Motor neuron (in vitro differentiated cells): ENCODE results near the gene COTL1. TPM values are rescaled to one million over a fixed set of nuclear protein-coding genes. Genes with fewer than 3 reads are reported as not detected.

Experiments used
- ATAC-seq, 8 experiments: fragments of 200-7000 bp; cut with Tn5 transposase; replicated peaks in 6 of 8; 2 replicates each; pipeline ENCODE4 v1.8.0; 2021; ENCODE audit warnings: mild to moderate bottlenecking in 8 of 8, moderate library complexity in 8 of 8
- H3K27ac ChIP-seq, 2 donors: fragments of 250-450 bp; sonication (Bioruptor Pico); 2 replicates each; pipeline ENCODE4 v1.9.0; 2021; ENCODE audit warnings: antibody characterized with exemption in 2 of 2, mild to moderate bottlenecking in 2 of 2, moderate library complexity in 1 of 2
- H3K4me1 ChIP-seq, 2 donors: fragments of 250-450 bp; sonication (Bioruptor Pico); replicated peaks in 1 of 2; 2 replicates each; pipeline ENCODE4 v1.6.1; 2021; ENCODE audit warnings: antibody characterized with exemption in 2 of 2, mild to moderate bottlenecking in 2 of 2, moderate library complexity in 1 of 2
- H3K4me3 ChIP-seq, 5 donors: fragments of 250-450 bp; sonication (Bioruptor Pico); 2 replicates each; pipeline ENCODE4 v1.9.0; 2021; ENCODE audit warnings: antibody characterized with exemption in 5 of 5, mild to moderate bottlenecking in 5 of 5, moderate library complexity in 4 of 5
- WGBS, 10 experiments: fragments of 450-650 bp; shearing (Covaris generic); methylation state at CpG; one replicate each; pipeline ENCODE4 v1.0.0; 2022; 5-methylcytosine and 5-hydroxymethylcytosine counted together
- in situ Hi-C, 9 experiments: fragments of 400-800 bp; cut with MboI; loops; one replicate each; pipeline ENCODE4 v1.15.0; 2021; ENCODE audit warnings: low sequenced_read_pairs in 9 of 9, low pct_unique_long_range_greater_than_20kb in 2 of 9; ENCODE audit not compliant: unreplicated experiment in 9 of 9
- total RNA-seq, 8 experiments: library from RNA; unstranded; fragments of 300-600 nt; gene quantifications; 2 replicates each; pipeline versions ENCODE4 v1.2.3 to v1.2.4, GENCODE V29; 2022

The COTL1 gene
- total RNA-seq, 8 experiments from 2014 or later: 9.3 to 710 (median 111) TPM

DNA sequence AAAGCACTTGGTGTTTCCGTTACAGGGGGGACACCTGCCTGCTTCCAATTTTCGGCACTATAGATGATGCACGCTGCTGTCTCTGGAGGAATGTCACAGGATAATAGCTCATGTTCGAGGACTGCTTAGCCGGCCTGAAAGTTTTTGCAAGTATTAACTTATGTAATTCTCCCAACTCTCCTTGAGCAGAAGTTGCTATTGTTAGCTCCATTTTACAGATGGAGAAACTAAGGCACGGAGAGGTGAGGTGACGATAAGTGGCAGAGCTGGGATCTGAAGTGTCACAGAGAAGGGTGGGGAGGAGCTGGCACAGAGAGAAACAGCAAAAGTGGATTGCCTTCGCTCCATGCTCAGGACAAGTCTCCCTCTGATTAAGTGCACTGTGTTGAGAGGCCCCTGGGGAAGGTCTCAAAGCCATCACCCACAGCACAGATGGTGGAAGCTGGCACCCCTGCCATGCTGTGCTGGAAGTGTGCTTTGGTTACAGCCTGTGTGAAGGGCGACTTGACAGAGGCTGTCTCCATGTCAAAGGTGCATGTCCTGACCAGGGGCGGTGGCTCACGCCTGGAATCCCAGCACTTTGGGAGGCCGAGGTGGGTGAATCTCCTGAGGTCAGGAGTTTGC is 72.7 kb downstream of the COTL1 start:
- ATAC-seq: no peak
- 45 to 98% (median 74%) methylated on average over 2 to 8 of the region's 12 CpGs; no CpG with 5 or more reads in 2 of the 10 experiments for WGBS, 10 experiments
- H3K27ac ChIP-seq: no peak overlapping the region
- in situ Hi-C loops: no loop called here
- H3K4me3 ChIP-seq: no peak overlapping the region
- H3K4me1 ChIP-seq: peaks cover 50 to 60% of the 10 kb centered on the region in 2 donors

DNA sequence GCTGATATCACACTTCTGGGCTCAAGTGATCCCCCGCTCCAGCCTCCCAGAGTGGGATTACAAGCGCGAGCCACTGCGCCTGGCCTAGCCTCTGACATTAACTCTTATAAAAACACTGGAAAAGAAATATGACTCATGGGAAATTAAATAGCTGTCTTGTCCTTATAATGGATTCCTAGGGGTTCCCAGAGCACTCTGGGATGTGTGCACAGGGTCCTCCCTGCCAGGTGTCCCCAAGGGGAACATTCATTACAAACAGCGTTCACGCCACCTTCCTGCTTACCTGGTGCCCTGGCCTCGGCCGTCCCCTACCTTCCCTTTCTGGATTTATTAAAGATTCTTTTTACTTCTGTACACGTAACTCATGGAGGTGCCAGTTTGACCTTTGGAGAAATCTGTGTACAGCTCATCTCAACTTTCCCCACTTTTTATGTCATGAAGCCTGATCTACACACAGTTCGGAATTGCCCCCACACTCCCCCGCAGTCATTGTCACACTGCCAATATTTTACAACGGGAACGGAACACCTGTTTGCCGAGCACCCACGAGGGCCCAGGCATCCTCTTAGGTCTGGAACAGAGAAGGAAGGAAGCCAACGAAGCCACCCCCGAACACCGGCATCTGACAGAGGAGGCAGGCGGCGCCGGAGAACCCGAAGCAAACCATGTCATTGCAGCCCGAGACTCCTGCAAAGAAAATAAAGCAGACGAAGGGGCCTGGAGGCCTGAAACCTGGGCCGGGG is 73.7 kb downstream of the COTL1 start:
- peak overlapping the region in 1 of 2 donors; percentile 36 for H3K27ac ChIP-seq
- in situ Hi-C loops: no loop called here
- peaks cover 48 to 57% of the 10 kb centered on the region in 2 donors for H3K4me1 ChIP-seq
- ATAC-seq: peak in 5 of 8 experiments; percentile 2 to 69 (median 48)
- H3K4me3 ChIP-seq: no peak overlapping the region
- WGBS, 10 experiments: 30 to 100% (median 78%) methylated on average over 1 to 20 of the region's 25 CpGs; no CpG with 5 or more reads in 1 of the 10 experiments

DNA sequence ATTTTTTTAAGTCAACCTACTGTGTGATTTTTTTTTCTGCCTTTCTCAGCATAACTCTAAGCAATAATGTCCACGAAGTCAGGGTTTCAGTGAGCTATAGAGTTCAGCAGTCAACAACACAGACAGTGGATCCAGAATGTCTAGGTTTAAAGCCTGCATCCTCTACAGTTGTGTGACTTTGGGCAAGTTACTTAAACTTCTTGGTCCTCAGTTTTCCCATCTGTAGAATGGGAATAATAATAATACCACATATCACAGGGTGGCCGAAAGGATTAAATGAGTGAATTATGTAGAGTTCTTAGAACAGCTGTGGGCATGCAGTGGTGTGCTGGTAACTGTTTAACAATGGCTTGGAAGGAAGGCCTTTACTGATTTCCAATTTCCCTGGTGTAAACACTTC is 74.6 kb downstream of the COTL1 start:
- no peak for ATAC-seq
- WGBS, 10 experiments: 43 to 100% (median 83%) methylated on average over 1 to 2 of the region's 2 CpGs; no CpG with 5 or more reads in 1 of the 10 experiments
- peaks cover 46 to 56% of the 10 kb centered on the region in 2 donors for H3K4me1 ChIP-seq
- in situ Hi-C loops: no loop called here
- H3K27ac ChIP-seq: no peak overlapping the region
- H3K4me3 ChIP-seq: no peak overlapping the region

DNA sequence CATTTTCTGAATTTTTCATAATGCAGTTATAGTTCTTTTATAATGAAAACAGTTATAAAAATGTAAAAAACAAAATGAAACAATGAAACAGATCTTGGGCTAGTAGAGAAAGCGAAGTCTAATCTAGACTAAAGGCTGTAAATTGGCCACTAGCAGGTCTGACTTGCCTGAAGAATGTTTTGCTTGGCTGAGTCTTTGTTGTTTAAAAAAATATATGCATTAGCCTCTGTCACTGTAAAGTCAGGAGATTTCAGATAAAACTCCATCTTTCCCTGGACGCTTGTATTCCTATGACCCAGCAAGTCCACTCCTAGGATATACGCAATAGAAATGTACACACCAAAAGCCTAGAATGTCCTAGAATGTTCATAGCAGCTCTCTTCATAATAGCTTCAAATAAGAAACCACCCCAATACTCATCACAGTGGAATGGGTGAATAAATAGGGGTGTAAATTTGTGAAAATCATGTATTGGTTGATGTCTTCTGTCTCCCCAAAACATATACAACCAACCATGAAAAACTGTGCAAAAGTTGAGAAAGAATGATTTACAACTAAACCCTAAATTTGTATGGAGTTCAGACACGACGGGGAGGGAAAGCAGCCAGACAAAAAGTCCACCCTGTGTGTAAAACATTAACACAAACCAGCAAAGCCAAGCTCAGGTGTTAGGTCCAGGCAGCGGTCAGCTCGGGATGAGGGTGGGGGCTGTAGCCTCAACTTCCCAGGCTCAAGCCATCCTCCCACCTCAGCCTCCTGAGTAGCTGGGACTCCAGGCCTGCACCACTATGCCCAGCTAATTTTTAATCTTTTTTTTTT is 75.7 kb downstream of the COTL1 start:
- no peak overlapping the region for H3K27ac ChIP-seq
- in situ Hi-C loops: no loop called here
- ATAC-seq: peak in 1 of 8 experiments; percentile 30

DNA sequence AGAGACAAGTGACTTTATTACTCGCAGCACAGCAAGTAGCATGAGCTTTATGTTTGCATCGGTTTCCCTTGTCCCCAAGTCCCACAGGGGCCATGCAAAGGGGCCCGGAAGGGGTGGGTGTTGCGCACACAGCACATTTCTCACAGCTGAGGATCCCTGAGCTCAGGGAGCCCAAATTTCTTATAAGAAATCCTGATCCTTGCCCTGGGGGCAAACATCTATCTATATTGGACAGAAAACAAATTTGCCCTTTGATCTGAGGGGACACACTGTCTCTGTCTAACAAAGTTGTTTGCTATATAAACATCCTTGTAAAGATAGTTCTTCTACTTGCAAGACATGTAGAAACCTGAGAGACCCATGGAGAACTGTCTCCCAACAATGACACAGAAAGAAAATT is 77.7 kb downstream of the COTL1 start:
- ATAC-seq: no peak
- peaks cover 55 to 64% of the 10 kb centered on the region in 2 donors for H3K4me1 ChIP-seq
- H3K4me3 ChIP-seq: no peak overlapping the region
- H3K27ac ChIP-seq: no peak overlapping the region
- 65 to 100% (median 89%) methylated on average over 2 to 4 of the region's 4 CpGs; no CpG with 5 or more reads in 7 of the 10 experiments for WGBS, 10 experiments
- in situ Hi-C loops: no loop called here

More for the DNA sequence above, 75.7 kb downstream of the COTL1 start:
- peaks cover 42 to 53% of the 10 kb centered on the region in 2 donors for H3K4me1 ChIP-seq
- no peak overlapping the region for H3K4me3 ChIP-seq
- WGBS, 10 experiments: 54 to 100% (median 83%) methylated on average over 1 to 5 of the region's 7 CpGs

DNA sequence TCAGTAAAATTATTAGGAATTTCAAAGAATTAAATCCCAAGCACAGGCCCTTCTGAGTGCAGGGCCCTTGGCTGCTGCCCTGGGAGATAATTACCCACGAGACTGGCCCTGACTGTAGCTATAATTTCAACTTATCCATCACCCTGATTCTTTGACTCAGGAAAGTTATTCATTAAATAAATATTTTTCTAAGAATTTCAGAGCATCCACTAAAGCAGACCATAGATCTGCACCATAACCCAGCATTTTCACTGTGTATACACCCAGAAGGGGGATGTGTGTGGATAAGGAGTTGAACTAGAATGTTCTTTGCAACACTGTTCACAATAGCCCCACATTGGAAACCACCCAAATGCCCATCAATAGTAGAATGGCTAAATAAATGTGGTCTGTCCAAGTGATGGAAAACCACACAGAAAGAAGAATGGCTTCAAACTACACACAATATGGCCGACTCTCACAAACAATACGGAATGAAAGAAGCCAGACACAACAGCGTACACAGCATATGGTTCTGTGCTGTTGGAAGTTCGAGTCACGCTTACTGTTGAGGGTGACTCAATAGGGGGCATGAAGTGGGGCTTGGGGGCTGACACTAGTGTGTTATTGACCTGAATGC is 79.5 kb downstream of the COTL1 start:
- Histone ChIP-seq H3K4me3 (no peak overlapping the region), H3K4me1 (peaks cover 41 to 52% of the 10 kb centered on the region in 2 donors), H3K27ac (peak overlapping the region; percentile 86 to 93)
- in situ Hi-C loops: no loop called here
- ATAC-seq: peak in 5 of 8 experiments; percentile 6 to 44 (median 15)
- 10 to 45% (median 23%) methylated on average over 1 to 4 of the region's 6 CpGs; no CpG with 5 or more reads in 6 of the 10 experiments for WGBS, 10 experiments

DNA sequence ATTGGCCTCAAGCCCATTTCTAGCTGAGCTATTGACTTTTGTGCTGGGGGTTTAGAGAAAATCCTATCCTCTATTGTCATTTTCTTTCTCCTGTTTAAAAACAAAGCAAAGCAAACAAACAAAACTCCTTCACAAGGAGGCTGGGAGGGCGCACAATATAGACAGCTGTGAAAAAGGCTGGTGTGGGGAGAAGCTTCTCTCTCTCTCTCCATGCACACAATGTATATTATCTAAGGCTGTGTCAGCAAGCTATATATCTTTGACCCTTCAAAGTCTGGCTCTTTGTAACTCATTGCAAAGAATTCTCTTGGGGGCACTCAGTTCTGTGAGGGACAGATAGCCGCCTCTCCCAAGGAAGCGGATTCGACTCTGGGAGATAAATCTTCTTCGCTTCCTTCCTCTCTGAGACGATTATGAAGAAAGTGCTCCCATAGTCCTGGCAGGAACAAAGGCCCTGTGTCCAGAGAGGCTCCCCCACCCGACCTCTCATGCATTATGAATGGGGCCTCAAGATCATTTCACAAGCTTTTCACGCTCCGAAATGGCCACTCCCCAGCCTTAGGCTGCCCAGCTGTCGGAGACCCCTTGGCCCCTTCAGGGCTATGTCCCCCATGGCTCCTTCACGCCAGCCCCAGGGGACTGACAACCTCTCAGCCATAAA is 80.3 kb downstream of the COTL1 start:
- in situ Hi-C loops: no loop called here
- Histone ChIP-seq H3K27ac (peak overlapping the region; percentile 86 to 93), H3K4me3 (peak overlapping the region in 1 of 5 donors; percentile 3), H3K4me1 (peaks cover 44 to 54% of the 10 kb centered on the region in 2 donors)
- peak in 5 of 8 experiments; percentile 76 to 82 (median 78) for ATAC-seq
- 0 to 77% (median 6%) methylated on average over 2 to 6 of the region's 11 CpGs; no CpG with 5 or more reads in 3 of the 10 experiments for WGBS, 10 experiments

DNA sequence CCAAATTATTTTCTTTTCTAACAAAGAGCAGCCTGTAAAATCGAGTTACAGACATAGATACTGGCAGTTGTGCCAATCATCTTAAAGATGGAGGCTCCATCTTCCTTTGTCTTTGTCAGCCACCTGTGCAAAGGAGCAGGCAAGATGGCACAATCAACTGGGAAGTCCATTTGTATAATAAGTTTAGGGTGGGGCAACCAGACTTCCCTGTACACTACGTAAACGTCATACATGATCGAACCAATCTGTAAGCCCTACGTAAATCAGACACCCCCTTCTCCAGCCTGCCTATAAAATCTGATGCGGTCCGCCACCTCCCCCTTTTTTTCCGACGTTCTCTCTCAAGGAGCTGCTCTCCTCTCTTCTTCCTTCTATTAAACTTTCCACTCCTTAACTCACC is 82.0 kb downstream of the COTL1 start:
- Histone ChIP-seq H3K4me1 (peaks cover 58% of the 10 kb centered on the region in 2 donors), H3K4me3 (no peak overlapping the region), H3K27ac (peak overlapping the region in 1 of 2 donors; percentile 86)
- in situ Hi-C loops: no loop called here
- ATAC-seq: no peak
- WGBS, 10 experiments: 0 to 88% (median 58%) methylated on average over 1 to 9 of the region's 9 CpGs; no CpG with 5 or more reads in 2 of the 10 experiments

DNA sequence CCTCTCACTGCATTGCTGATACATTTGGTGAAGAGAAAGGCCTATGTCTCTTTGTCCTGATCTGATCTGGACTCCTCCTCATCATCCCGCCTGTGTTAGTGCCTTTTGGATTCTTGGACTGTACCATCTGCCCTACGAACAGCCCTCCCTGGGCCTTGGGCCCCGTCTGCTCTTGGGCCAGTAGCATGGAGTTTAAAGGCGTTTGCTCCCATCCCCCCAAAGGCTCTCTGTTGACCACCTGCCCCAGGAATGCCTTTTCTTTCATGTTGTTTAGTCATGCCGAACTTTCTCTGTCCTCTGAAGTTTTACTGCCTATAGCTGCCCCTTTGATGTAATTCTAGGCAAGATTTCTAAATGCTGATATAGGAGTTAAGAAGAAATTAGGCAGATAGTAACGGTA is 82.5 kb downstream of the COTL1 start:
- peaks cover 58% of the 10 kb centered on the region in 2 donors for H3K4me1 ChIP-seq
- in situ Hi-C loops: no loop called here
- no peak overlapping the region for H3K27ac ChIP-seq
- no peak overlapping the region for H3K4me3 ChIP-seq
- no peak for ATAC-seq
- 14 to 90% (median 44%) methylated on average over 2 to 6 of the region's 6 CpGs; no CpG with 5 or more reads in 2 of the 10 experiments for WGBS, 10 experiments

DNA sequence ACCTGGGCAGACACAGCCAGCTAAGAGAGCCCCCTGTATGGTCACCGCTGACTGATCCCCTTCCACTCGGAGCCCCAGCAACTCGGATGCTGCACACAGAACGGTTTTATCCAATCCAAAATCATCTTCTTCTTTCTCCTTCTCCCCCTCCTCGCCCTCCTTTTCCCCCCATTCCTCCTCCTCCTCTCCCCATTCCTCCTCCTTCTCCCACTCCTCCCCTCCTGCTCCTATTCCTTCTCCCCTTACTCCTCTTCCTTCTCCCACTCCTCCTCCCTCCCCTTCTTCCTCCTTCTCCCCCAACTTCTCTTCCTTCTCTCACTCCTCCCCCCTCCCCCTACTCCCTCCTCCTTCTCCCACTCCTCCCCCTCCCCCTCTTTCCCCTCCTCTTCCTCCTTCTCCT is 83.1 kb downstream of the COTL1 start:
- no peak for ATAC-seq
- in situ Hi-C loops: no loop called here
- Histone ChIP-seq H3K4me1 (peaks cover 58% of the 10 kb centered on the region in 2 donors), H3K27ac (no peak overlapping the region), H3K4me3 (no peak overlapping the region)
- 53 to 100% methylated on average over 3 of the region's 5 CpGs; no CpG with 5 or more reads in 8 of the 10 experiments for WGBS, 10 experiments

DNA sequence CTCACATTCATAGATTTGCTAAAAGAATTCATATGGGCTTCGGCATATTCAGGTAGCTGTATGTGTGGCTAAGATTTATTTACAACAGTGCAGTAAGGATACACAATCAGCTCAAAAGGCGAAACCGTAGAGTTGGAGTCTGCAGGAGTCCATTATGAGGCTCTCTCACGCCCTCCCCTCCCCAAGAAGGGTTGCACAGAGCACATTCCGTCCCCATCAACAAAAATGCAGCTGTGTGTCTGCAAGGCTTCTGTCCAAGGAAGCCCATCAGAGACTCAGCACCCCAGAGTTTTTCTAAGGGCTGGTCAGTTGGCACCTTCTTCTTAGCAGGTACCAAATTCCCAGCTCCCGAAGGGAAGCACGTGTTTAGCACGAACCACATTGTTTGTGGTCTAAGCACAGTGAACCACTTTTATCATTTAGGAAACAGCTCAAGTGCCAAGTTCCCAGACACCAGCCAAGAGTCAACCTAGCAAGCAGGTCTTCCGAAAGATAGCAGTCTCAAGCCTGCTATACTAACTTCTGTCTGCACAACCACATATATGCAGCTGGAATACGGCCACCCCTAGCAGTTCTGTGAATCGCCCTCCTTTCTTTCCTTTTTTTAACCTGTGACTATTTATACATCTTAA is 84.9 kb downstream of the COTL1 start:
- no peak for ATAC-seq
- Histone ChIP-seq H3K27ac (no peak overlapping the region), H3K4me1 (peaks cover 42 to 43% of the 10 kb centered on the region in 2 donors), H3K4me3 (no peak overlapping the region)
- in situ Hi-C loops: no loop called here
- 53 to 100% (median 83%) methylated on average over 1 to 11 of the region's 11 CpGs; no CpG with 5 or more reads in 1 of the 10 experiments for WGBS, 10 experiments
